ENCODE data around the gene INSRR. TPM values are rescaled to one million over a fixed set of nuclear protein-coding genes. Genes with fewer than 3 reads are reported as not detected.
A peak's percentile ranks its signal among the peaks of the same experiment; 100 is the strongest.

Gene INSRR
- total RNA-seq, 1 donor from 2014 or later: 2.9 TPM

DNA sequence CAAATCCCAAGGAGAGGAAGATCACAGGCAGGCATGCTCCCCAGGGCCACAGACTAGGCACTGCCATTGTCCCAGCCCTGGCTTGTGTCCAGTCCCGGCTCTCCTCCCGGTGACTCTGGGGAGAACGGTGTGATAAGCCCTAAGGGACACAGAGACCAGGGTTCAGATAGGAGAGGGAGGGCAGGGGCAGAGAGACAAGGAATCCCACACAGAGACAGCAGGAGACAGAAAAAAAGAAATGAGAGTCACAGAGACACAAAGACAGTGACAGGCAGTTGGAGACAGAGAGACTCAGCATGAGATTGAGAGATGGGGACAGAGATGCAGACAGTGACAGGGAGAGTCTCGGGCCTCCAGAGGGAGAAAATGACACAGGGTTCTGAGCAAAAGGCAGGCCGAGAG, 361 bp downstream of the INSRR start:
- peaks cover 13% of the 10 kb centered on the region for H3K27me3 ChIP-seq

DNA sequence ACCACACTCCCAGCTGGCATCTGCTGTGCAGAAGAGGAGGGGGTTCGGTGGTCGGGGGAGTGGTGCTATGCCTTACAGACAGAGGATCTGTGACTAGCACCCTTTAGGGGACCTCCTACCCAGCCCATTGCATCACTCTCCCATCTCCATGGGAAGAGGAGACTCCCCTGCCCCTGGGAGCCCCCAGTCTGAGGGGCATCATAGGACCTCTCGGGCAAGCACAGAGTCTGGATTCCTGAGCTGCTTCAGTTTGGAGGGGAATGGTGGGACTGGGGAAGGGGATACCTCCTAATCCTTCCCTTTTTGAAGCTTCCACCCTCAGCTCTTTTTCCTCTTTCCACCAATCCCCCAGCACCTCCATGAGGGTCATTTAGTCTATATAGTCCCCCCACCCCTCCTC, 1.4 kb downstream of the INSRR start:
- no peaks in the 10 kb centered on the region for H3K36me3 ChIP-seq
- H3K4me3 ChIP-seq: no peak overlapping the region
- H3K27ac ChIP-seq: no peak overlapping the region
- H3K4me1 ChIP-seq: peaks cover 3 to 21% of the 10 kb centered on the region in 2 donors
- TF ChIP-seq CTCF (IDR thresholded peaks at IDR 0.05): no peak
- no peaks in the 10 kb centered on the region for H3K9me3 ChIP-seq
- DNase-seq (ENCODE audit: low spot score in 2 of 2): no peak
- intact Hi-C loops (cut with DNase I): no loop called here
- H3K27me3 ChIP-seq: peaks cover 13% of the 10 kb centered on the region

More for the DNA sequence above, 361 bp downstream of the INSRR start:
- Histone ChIP-seq H3K27ac (no peak overlapping the region), H3K9me3 (no peaks in the 10 kb centered on the region), H3K4me1 (peaks cover 3 to 21% of the 10 kb centered on the region in 2 donors), H3K36me3 (no peaks in the 10 kb centered on the region), H3K4me3 (peak overlapping the region; percentile 20 to 49)
- no peak for DNase-seq (ENCODE audit: low spot score in 2 of 2)
- TF ChIP-seq CTCF (IDR thresholded peaks at IDR 0.05): no peak
- intact Hi-C loops (cut with DNase I): no loop called here

DNA sequence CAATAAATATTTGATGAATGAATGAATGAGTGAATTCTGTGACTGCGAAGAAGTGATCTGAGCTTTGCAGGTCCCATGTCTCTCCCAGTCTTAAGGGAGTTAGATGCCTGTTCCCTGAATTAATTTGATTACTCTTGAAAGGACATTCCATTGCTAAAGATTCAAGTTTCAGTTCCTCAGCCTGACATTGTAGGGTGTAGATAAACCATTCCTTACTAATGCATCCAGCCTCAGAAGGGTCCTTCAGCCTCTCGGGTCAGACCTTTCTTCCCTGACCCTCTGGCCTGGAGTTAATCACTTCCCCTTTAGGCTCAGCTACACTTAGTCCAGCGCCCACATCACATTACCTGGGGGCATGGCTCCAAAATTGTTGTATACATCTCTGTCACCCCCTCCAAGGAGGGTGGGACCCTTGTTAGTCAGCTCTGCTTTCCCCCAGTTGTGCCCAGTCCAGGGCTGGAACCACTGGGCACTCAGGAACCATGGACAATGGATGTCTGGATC, 2.6 kb downstream of the INSRR start:
- TF ChIP-seq CTCF (IDR thresholded peaks at IDR 0.05): no peak
- Histone ChIP-seq H3K4me1 (peaks cover 3 to 21% of the 10 kb centered on the region in 2 donors), H3K4me3 (no peak overlapping the region), H3K36me3 (no peaks in the 10 kb centered on the region), H3K9me3 (no peaks in the 10 kb centered on the region), H3K27me3 (peaks cover 9% of the 10 kb centered on the region), H3K27ac (no peak overlapping the region)
- intact Hi-C loops (cut with DNase I): no loop called here
- no peak for DNase-seq (ENCODE audit: low spot score in 2 of 2)

DNA sequence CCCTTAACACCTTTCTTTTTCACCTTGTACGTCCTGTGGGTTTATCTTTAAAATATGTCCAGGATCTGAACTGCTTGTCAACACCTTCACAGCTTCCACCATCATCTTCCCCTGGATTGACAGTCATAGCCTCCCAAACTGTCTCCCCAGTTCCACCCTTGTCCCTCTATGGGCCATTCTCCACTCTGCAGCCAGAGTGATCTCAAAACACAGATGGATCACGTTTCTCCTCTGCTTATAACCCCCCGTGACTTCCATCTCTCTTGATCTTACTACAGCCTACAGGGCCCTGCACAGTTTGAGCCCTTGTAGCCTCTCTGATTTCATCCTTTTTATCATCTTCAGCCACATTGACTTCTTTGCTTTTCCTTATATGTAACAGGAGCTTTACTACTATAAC, 4.3 kb downstream of the INSRR start:
- Histone ChIP-seq H3K36me3 (no peaks in the 10 kb centered on the region), H3K27me3 (peaks cover 5% of the 10 kb centered on the region), H3K4me1 (peaks cover 3 to 8% of the 10 kb centered on the region in 2 donors), H3K4me3 (no peak overlapping the region), H3K9me3 (no peaks in the 10 kb centered on the region), H3K27ac (no peak overlapping the region)
- intact Hi-C loops (cut with DNase I): no loop called here
- no peak for DNase-seq (ENCODE audit: low spot score in 2 of 2)
- no peak for TF ChIP-seq CTCF (IDR thresholded peaks at IDR 0.05)

DNA sequence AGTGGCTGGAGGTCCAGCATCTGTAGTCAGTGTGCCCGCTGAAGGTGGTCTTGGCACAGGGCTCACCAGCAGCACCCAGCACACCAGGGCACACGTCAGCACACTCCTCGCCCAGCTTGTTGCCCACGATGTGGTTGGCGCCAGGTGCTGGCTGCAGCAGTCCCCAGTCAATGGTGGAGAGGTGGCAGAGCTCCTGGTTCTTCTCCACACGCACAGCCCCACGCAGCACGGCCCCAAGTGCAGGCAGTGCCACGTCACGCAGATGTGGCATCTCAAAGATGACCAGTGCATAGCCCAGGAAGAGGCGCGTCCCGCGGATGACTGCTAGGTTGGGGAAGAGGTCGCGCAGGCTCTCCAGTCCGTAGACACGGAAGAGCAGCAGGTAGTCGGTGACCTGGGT, 5.2 kb downstream of the INSRR start:
- Histone ChIP-seq H3K4me1 (peaks cover 0 to under 1% of the 10 kb centered on the region in 2 donors), H3K27me3 (no peaks in the 10 kb centered on the region), H3K4me3 (no peak overlapping the region), H3K9me3 (no peaks in the 10 kb centered on the region), H3K36me3 (no peaks in the 10 kb centered on the region), H3K27ac (no peak overlapping the region)
- intact Hi-C loops (cut with DNase I): no loop called here
- no peak for TF ChIP-seq CTCF (IDR thresholded peaks at IDR 0.05)
- DNase-seq (ENCODE audit: low spot score in 2 of 2): no peak

GRCh38 chr1:156852418-156852874, 6.5 kb downstream of the INSRR start:
- TF ChIP-seq CTCF (IDR thresholded peaks at IDR 0.05): no peak
- no peaks in the 10 kb centered on the region for H3K4me1 ChIP-seq
- H3K4me3 ChIP-seq: no peak overlapping the region
- DNase-seq (ENCODE audit: low spot score in 2 of 2): no peak
- H3K27me3 ChIP-seq: no peaks in the 10 kb centered on the region
- intact Hi-C loops (cut with DNase I): no loop called here
- H3K9me3 ChIP-seq: no peaks in the 10 kb centered on the region
- no peak overlapping the region for H3K27ac ChIP-seq
- H3K36me3 ChIP-seq: no peaks in the 10 kb centered on the region
